A673 (cell line): ENCODE measurements around the gene B4GALT4.

Source experiments
- EZH2 ChIP-seq: fragments of 200-600 bp; sonication (generic); IDR thresholded peaks from 2 replicates; pipeline ENCODE4 v1.6.1; 2017; ENCODE audit warnings: borderline replicate concordance, low read depth, mild to moderate bottlenecking, mixed read lengths, antibody characterized with exemption, low read length; ENCODE audit not compliant: poor library complexity, severe bottlenecking
- TF ChIP-seq, protein P1 (sequence below): fragments of 300-800, 200-600 bp; sonication (generic); conservative IDR thresholded peaks from 2 replicates; pipeline ENCODE4 v1.5.1; 2017; ENCODE audit warnings: low read depth, mild to moderate bottlenecking, antibody characterized with exemption, low read length, moderate library complexity, mixed read lengths

- TF ChIP-seq, protein P1, sequence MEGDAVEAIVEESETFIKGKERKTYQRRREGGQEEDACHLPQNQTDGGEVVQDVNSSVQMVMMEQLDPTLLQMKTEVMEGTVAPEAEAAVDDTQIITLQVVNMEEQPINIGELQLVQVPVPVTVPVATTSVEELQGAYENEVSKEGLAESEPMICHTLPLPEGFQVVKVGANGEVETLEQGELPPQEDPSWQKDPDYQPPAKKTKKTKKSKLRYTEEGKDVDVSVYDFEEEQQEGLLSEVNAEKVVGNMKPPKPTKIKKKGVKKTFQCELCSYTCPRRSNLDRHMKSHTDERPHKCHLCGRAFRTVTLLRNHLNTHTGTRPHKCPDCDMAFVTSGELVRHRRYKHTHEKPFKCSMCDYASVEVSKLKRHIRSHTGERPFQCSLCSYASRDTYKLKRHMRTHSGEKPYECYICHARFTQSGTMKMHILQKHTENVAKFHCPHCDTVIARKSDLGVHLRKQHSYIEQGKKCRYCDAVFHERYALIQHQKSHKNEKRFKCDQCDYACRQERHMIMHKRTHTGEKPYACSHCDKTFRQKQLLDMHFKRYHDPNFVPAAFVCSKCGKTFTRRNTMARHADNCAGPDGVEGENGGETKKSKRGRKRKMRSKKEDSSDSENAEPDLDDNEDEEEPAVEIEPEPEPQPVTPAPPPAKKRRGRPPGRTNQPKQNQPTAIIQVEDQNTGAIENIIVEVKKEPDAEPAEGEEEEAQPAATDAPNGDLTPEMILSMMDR = no peak
- TF ChIP-seq EZH2 = no peak
These were observed 33.8 kb downstream of the B4GALT4 start for GRCh38 chr3:119206611-119207511.
